Lower leg skin (tissue), 3 donors: ENCODE results near the gene ZNF213.

ENCODE experiments used
- POLR2A ChIP-seq, 2 donors: fragments of 450-650 bp; IDR thresholded peaks; one replicate each; pipeline ENCODE4 v1.6.1; 2016 to 2017; ENCODE audit warnings: antibody characterized with exemption in 2 of 2, mild to moderate bottlenecking in 1 of 2, moderate library complexity in 1 of 2
- TF ChIP-seq, protein P1 (sequence below), 3 donors: fragments of 450-650 bp; IDR thresholded peaks; one replicate each; pipeline ENCODE4 v1.5.1; 2016; ENCODE audit warnings: antibody characterized with exemption in 3 of 3, mild to moderate bottlenecking in 3 of 3, moderate library complexity in 2 of 3

- TF ChIP-seq POLR2A (IDR thresholded peaks at IDR 0.05), result no peak
- TF ChIP-seq, protein P1, sequence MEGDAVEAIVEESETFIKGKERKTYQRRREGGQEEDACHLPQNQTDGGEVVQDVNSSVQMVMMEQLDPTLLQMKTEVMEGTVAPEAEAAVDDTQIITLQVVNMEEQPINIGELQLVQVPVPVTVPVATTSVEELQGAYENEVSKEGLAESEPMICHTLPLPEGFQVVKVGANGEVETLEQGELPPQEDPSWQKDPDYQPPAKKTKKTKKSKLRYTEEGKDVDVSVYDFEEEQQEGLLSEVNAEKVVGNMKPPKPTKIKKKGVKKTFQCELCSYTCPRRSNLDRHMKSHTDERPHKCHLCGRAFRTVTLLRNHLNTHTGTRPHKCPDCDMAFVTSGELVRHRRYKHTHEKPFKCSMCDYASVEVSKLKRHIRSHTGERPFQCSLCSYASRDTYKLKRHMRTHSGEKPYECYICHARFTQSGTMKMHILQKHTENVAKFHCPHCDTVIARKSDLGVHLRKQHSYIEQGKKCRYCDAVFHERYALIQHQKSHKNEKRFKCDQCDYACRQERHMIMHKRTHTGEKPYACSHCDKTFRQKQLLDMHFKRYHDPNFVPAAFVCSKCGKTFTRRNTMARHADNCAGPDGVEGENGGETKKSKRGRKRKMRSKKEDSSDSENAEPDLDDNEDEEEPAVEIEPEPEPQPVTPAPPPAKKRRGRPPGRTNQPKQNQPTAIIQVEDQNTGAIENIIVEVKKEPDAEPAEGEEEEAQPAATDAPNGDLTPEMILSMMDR (IDR thresholded peaks at IDR 0.05), result no peak
These were observed 48.8 kb upstream of the ZNF213 start for GRCh38 chr16:3085868-3086595.
